DOHH2 (cell line): ENCODE results near the gene STARD9.
"Not testable (repeated sequence)": the region's sequence is repeated elsewhere in the genome, so short reads cannot be mapped to it uniquely, and the experiment has no call there.

Experiments
- H3F3A ChIP-seq: fragments of 200-600 bp; sonication (generic), shearing (Covaris generic); 2 replicates; pipeline ENCODE4 v1.6.0; 2016; ENCODE audit warnings: antibody characterized with exemption, mild to moderate bottlenecking; ENCODE audit not compliant: control insufficient read depth, insufficient read depth
- H3K27ac ChIP-seq: fragments of 200-600 bp; sonication (generic); 2 replicates; pipeline ENCODE4 v1.5.1; 2014; ENCODE audit warnings: low read depth, mild to moderate bottlenecking, low read length, moderate library complexity
- H3K27me3 ChIP-seq: fragments of 200-600 bp; sonication (generic); 2 replicates; pipeline ENCODE4 v1.6.1; 2014; ENCODE audit warnings: mild to moderate bottlenecking, low read length, mixed read lengths; ENCODE audit not compliant: control insufficient read depth
- H3K36me3 ChIP-seq: fragments of 200-600 bp; sonication (generic); 2 replicates; pipeline ENCODE4 v1.6.1; 2014; ENCODE audit warnings: mild to moderate bottlenecking, low read length, moderate library complexity, mixed read lengths; ENCODE audit not compliant: control insufficient read depth
- H3K4me1 ChIP-seq: fragments of 200-600 bp; sonication (generic); 2 replicates; pipeline ENCODE4 v1.6.1; 2014; ENCODE audit warnings: mild to moderate bottlenecking, low read length, mixed read lengths; ENCODE audit not compliant: control insufficient read depth
- H3K4me2 ChIP-seq: fragments of 200-600 bp; sonication (generic); 2 replicates; pipeline ENCODE4 v1.6.0; 2014; ENCODE audit warnings: mild to moderate bottlenecking, low read length, moderate library complexity
- H3K4me3 ChIP-seq: fragments of 200-600 bp; sonication (generic); 2 replicates; pipeline ENCODE4 v1.5.1; 2014; ENCODE audit warnings: mild to moderate bottlenecking, low read length, mixed read lengths
- H3K79me2 ChIP-seq: fragments of 200-600 bp; sonication (generic); 2 replicates; pipeline ENCODE4 v1.6.1; 2014; ENCODE audit warnings: mild to moderate bottlenecking, low read length, mixed read lengths; ENCODE audit not compliant: control insufficient read depth
- H3K9me2 ChIP-seq: fragments of 200-600 bp; sonication (generic); replicated peaks from 2 replicates; pipeline ENCODE4 v1.6.1; 2014; ENCODE audit warnings: mild to moderate bottlenecking, low read length, mixed read lengths; ENCODE audit not compliant: control insufficient read depth
- H3K9me3 ChIP-seq: fragments of 200-600 bp; sonication (generic); 2 replicates; pipeline ENCODE4 v1.6.1; 2014; ENCODE audit warnings: antibody characterized with exemption, low read length, mixed read lengths; ENCODE audit not compliant: control insufficient read depth, insufficient read depth
- H4K20me1 ChIP-seq: fragments of 200-600 bp; sonication (generic); 2 replicates; pipeline ENCODE4 v1.6.0; 2014; ENCODE audit warnings: low read depth, mild to moderate bottlenecking, antibody characterized with exemption, low read length, moderate library complexity; ENCODE audit not compliant: control insufficient read depth, insufficient read depth
- CTCF ChIP-seq: fragments of 200-600 bp; sonication (generic); IDR thresholded peaks from one replicate; pipeline ENCODE4 v1.5.1; 2014; ENCODE audit warnings: antibody characterized with exemption, mild to moderate bottlenecking, low read depth, low read length; ENCODE audit not compliant: poor library complexity, severe bottlenecking
- EZH2phosphoT487 ChIP-seq: fragments of 200-600 bp; sonication (generic); IDR thresholded peaks from 2 replicates; pipeline ENCODE4 v1.6.1; 2017; ENCODE audit warnings: borderline replicate concordance, mild to moderate bottlenecking, antibody characterized with exemption, low read length, moderate library complexity, mixed read lengths

STARD9 gene

GRCh38 chr15:42760759-42761158, 185.4 kb downstream of the STARD9 start:
- Histone ChIP-seq H3K36me3 (peaks cover 5% of the 10 kb centered on the region; the same call in 1 of the 2 replicates), H3K9me2 (no peaks in the 10 kb centered on the region), H3K4me3 (no peak overlapping the region), H3K9me3 (peaks cover 18% of the 10 kb centered on the region), H3K4me1 (no peaks in the 10 kb centered on the region), H3K4me2 (no peak overlapping the region), H3K79me2 (peaks cover 9% of the 10 kb centered on the region), H3K27ac (no peak overlapping the region), H4K20me1 (no peaks in the 10 kb centered on the region), H3K27me3 (no peaks in the 10 kb centered on the region), H3F3A (no peaks in the 10 kb centered on the region)
- TF ChIP-seq CTCF: no peak
- no peak for TF ChIP-seq EZH2phosphoT487

GRCh38 chr15:42761813-42762212, 186.4 kb downstream of the STARD9 start:
- H3K4me3 ChIP-seq, H3K27ac ChIP-seq, H3K4me2 ChIP-seq, H4K20me1 ChIP-seq, H3K79me2 ChIP-seq, H3K4me1 ChIP-seq, H3K36me3 ChIP-seq, H3K27me3 ChIP-seq, H3K9me2 ChIP-seq, H3F3A ChIP-seq: not testable (repeated sequence)
- H3K9me3 ChIP-seq: peaks cover 18% of the 10 kb centered on the region

GRCh38 chr15:42764154-42764731, 188.8 kb downstream of the STARD9 start:
- H3K79me2 ChIP-seq, H3K27ac ChIP-seq, H4K20me1 ChIP-seq, H3K4me2 ChIP-seq, H3K4me1 ChIP-seq, H3K4me3 ChIP-seq, H3K9me2 ChIP-seq, H3K27me3 ChIP-seq, H3K36me3 ChIP-seq, H3F3A ChIP-seq: not testable (repeated sequence)
- H3K9me3 ChIP-seq: peaks cover 18% of the 10 kb centered on the region

GRCh38 chr15:42766109-42766508, 190.7 kb downstream of the STARD9 start:
- H3K27me3 ChIP-seq, H3K4me3 ChIP-seq, H3K9me2 ChIP-seq, H3K4me2 ChIP-seq, H3K79me2 ChIP-seq, H3K36me3 ChIP-seq, H3F3A ChIP-seq, H3K4me1 ChIP-seq, H4K20me1 ChIP-seq, H3K27ac ChIP-seq: not testable (repeated sequence)
- peaks cover 10% of the 10 kb centered on the region for H3K9me3 ChIP-seq
